HG03558 (cell line): ENCODE data around the gene EHD3.
"Not testable (repeated sequence)": the region's sequence is repeated elsewhere in the genome, so short reads cannot be mapped to it uniquely, and the experiment has no call there.

ENCODE experiments used
- ATAC-seq: cut with Tn5 transposase; IDR thresholded peaks from one replicate; pipeline ENCODE4 v1.9.1; 2021; ENCODE audit warnings: moderate number of reproducible peaks; ENCODE audit not compliant: unreplicated experiment; ENCODE audit errors: extremely low read depth

EHD3 gene

GRCh38 chr2:31282634-31283033 lies 48.7 kb downstream of the EHD3 start:
- ATAC-seq = no peak

- ATAC-seq = not testable (repeated sequence)
Observed at GRCh38 chr2:31283193-31283919, 49.4 kb downstream of the EHD3 start.

DNA sequence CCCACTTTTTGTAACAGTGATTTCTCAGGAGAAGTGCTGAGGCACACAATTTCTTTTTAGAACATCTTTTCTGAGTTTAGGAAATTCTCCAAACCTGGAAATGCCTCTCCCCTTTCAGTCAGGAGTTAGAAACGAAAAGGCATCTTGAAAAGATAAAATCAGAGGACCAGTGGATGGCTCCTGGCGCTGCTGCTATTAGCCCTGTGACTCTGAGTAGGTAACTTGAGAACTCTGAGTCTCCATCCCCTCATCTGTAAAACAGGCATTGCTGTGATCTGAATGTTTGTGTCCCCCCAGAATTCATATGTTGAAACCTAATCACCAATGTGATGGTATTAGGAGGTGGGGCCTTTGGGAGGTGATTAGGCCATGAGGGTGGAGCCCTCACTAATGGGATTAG lies 50.2 kb downstream of the EHD3 start:
- no peak for ATAC-seq

DNA sequence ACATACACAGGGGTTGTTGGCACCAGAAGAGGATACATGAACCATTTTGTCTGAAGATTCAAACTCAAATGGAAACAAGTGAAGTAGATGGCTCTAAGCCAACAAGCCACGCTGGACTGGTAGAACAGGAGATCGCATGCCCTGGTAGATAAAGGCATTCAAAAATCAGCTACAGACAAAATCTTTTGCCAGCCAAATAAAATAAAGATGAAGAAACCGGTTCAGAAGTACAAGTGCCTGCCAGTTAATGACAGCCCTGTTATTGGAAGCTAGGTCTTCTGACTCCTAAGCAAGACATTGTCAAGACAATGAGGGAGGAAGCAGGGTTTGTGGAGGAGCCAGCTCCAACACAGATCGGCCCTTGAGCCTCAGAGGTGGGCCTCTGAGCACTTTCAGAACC lies 52.3 kb downstream of the EHD3 start:
- no peak for ATAC-seq

DNA sequence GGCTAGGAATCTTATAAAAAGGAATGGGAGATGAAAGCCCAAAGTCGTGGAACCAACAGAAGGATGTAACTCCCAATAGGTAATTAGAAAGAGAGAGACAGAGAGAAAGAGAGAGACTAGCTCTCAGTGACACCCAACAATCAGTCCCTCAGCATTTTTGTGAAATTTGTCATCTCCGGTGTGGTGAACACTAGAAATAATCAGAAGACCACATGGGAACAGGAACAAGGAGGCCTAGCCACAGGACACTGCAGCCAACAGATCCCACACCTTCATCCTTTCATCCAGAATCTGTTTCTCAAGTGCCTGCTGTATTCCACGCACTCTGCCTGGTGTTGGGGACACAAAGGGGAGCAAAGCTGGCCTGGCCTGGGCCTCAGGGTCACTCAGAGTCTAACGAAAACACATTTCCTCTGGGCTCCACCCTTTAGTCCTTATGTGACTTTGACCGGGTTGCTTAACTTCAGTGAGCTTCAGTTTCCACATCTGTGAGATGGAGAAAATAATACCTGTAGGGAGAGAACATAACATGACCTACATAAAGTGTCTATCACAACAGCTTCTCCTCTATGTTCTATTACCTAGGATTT lies 53.1 kb downstream of the EHD3 start:
- no peak for ATAC-seq

- ATAC-seq = no peak
Observed at GRCh38 chr2:31287654-31288053, 53.7 kb downstream of the EHD3 start.

DNA sequence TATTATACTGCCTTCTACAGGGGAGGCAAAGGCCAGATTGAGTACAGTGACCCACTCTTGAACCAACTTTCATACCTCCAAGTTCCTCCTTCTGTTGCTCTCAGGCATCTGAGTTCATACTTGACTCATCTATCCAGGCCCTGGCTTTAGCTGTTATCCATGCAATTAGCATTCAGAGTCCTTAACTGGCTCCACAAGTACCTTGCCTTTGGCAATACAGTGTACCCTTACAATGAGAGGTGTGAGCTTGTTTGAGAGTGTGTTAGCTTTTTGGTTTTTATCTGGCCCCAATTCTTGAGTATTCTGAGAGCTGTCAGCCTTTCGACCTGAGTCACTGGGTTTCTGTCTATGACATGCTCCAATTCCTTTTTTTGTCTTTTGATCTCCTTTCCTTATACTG lies 60.2 kb downstream of the EHD3 start:
- ATAC-seq = no peak

DNA sequence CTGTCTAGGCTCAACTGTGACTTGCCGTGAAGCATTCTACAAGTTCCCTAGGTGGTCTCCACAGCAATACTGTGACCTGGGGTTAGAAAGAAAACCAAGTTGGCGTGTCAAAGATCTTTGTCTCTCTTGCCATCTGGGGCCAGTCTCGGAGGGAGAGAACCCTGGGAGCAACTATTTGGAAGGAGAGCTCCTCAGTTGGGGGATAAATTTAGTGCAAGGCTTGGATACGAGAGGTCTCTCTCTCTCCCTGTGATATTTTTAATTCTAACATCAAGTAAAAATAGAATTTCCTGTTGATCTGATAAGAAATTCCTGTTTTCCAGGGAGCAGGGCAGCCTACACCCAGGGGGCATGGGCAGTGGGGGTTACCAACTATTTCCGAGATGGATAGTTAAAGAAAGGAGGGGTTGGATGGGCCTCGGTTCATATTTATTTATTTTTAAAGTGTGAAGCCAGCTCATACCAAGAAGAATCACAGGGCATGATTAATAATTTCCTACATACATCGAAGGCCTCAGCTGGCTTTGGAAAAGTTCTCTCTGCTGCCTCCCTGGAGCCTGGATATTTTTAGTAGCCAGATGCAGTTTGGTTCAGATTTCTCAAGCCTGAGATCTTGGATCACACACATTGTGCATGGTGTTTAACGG lies 62.8 kb downstream of the EHD3 start:
- ATAC-seq = no peak

- ATAC-seq = no peak
Observed at GRCh38 chr2:31297751-31298150, 63.8 kb downstream of the EHD3 start.

- no peak for ATAC-seq
Observed at GRCh38 chr2:31299547-31299946, 65.6 kb downstream of the EHD3 start.

DNA sequence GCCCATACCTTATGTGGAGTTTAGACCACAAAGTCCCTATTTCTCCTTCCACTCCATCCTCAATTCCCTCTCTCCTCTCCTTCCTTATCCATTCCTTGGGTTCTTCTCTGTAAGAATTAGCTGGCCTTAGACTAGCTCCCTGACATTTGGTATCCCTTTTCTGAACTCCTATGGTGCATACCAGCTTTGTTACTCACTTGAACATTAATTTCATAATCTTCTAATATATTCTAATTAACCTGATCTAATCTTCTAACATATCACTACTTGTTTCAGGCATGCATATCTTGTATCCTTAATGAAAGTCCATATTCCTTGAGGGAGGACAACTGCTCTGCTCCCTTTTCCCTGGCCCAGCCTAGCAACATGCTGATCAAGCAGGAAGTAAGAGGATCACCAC lies 66.4 kb downstream of the EHD3 start:
- no peak for ATAC-seq

DNA sequence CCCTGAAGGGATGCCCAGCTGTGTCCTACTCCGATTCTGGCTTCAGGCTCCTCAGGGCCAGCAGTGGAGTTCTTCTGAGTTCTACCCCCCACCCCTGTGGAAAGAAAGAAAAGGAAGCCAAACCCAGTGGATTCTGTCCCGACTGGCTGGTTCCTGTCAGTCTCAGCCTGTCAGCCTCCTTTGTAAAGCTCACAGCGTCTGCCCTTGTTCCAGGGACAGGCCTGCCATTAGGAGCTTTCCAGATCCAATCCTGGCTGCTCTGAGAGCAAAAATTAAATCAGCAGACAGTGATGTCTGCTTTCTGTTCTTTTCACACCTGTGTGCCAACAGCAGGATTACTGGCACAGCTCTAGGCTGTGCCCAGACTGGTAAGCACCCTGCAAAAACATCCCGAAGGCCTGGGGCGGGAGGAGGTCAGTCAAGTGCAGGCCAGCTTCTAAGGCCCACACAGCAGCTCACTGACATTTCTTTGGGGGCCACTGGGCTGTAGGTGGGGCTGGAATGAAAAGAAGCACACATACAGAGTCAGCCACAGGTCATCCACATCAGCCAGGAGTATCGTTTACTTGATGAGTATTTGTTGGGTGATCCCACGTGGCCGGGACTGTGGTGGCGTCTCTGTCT lies 69.1 kb downstream of the EHD3 start:
- ATAC-seq = no peak

- no peak for ATAC-seq
Observed at GRCh38 chr2:31304816-31305215, 70.9 kb downstream of the EHD3 start.

- ATAC-seq = no peak
Observed at GRCh38 chr2:31312898-31313297, 78.9 kb downstream of the EHD3 start.

DNA sequence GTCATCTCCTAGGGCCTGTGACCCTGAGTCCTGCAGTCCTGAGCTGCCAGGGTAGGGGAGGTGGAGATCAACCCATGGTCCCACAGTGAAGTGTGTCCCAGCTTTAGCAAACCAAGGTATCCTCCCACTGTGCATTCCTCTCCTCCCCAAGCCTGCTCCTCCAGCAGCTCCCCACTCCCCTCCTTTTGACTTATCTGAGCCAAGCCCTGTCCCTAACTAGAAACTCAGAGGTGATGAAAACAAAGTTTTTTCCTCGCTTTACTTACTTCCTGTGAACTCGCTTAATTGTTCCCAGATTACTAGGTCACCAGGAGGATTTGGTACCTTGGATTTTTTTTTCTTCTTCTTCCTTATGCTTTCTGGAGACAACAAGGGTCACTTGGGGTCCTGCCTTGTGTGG lies 80.8 kb downstream of the EHD3 start:
- ATAC-seq = no peak

DNA sequence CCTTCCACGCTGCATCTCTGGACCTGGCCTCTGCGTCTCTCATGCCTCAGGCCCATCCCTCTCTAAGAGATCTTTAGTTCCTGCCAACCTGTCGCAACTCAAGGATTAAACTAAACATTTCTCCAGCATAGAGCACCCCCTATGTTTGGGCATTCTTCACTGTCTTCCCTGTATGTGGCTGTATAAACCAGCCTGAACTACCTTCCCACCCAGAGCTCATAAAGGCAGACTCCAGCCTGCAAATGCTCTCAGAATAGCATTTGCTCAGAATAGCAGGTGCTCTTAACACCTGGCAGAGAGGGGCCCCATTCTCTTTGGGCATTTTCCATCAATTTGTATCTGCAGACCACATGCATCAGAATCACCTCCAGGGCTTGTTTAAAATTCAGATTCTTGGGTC lies 83.4 kb downstream of the EHD3 start:
- no peak for ATAC-seq

GRCh38 chr2:31318361-31319336 lies 84.7 kb downstream of the EHD3 start:
- peak; percentile 62 for ATAC-seq
